Natural killer cell (primary cell): ENCODE data around the gene MNX1. TPM values are rescaled to one million over a fixed set of nuclear protein-coding genes. Genes with fewer than 3 reads are reported as not detected.

Experiments used
- ATAC-seq, 3 donors: fragments of 150-1000 bp in 2 of 3; fragments of 200-7000 bp in 1 of 3; cut with Tn5 transposase; 1 replicate in 1 of 3; 2 replicates in 2 of 3; pipeline ENCODE4 v1.10.0; 2021; ENCODE audit warnings: mild to moderate bottlenecking in 2 of 3, moderate library complexity in 2 of 3
- DNase-seq, 2 donors: peaks; one replicate each; pipeline versions ENCODE4 v3.0.0 to v3.0.0-alpha.2; 2013 to 2021; ENCODE audit warnings: mixed read lengths in 1 of 2
- H3K27ac ChIP-seq: one replicate; pipeline ENCODE4 v1.5.1; 2013; ENCODE audit warnings: mild to moderate bottlenecking, low read length
- H3K27me3 ChIP-seq: one replicate; pipeline ENCODE4 v1.6.1; 2013; ENCODE audit warnings: low read length; ENCODE audit not compliant: control insufficient read depth, insufficient read depth
- H3K36me3 ChIP-seq: one replicate; pipeline ENCODE4 v1.6.1; 2013; ENCODE audit warnings: low read length; ENCODE audit not compliant: control insufficient read depth, insufficient read depth
- H3K4me1 ChIP-seq: one replicate; pipeline ENCODE4 v1.6.1; 2013; ENCODE audit warnings: low read length; ENCODE audit not compliant: control insufficient read depth, insufficient read depth
- H3K4me3 ChIP-seq: one replicate; pipeline ENCODE4 v1.5.1; 2013; ENCODE audit warnings: low read length
- H3K9me3 ChIP-seq: one replicate; pipeline ENCODE4 v1.6.1; 2013; ENCODE audit warnings: low read length; ENCODE audit not compliant: control insufficient read depth, insufficient read depth
- H3K27ac Mint-ChIP-seq, 2 donors: one replicate each; pipeline ENCODE4 v1.8.0; 2022; ENCODE audit warnings: mild to moderate bottlenecking in 2 of 2, mixed read lengths in 2 of 2, moderate library complexity in 1 of 2
- H3K27me3 Mint-ChIP-seq, 2 donors: one replicate each; pipeline ENCODE4 v1.8.0; 2022; ENCODE audit warnings: low read depth in 2 of 2, mixed read lengths in 2 of 2
- H3K36me3 Mint-ChIP-seq: one replicate; pipeline ENCODE4 v1.8.0; 2022; ENCODE audit warnings: mixed read lengths
- H3K4me1 Mint-ChIP-seq, 2 donors: one replicate each; pipeline ENCODE4 v1.8.0; 2022; ENCODE audit warnings: mixed read lengths in 2 of 2
- H3K4me3 Mint-ChIP-seq: one replicate; pipeline ENCODE4 v1.8.0; 2022; ENCODE audit warnings: mild to moderate bottlenecking, moderate library complexity, mixed read lengths
- H3K9me3 Mint-ChIP-seq, 2 donors: one replicate each; pipeline ENCODE4 v1.8.0; 2022; ENCODE audit warnings: mixed read lengths in 2 of 2
- WGBS: methylation state at CpG from one replicate; pipeline ENCODE4 v1.1.7; 2013; ENCODE audit warnings: missing lambda C conversion rate; ENCODE audit not compliant: insufficient coverage; 5-methylcytosine and 5-hydroxymethylcytosine counted together
- intact Hi-C: fragments of 100-400 bp; cut with micrococcal nuclease; formaldehyde crosslinking; loops from one replicate; pipeline ENCODE4 v1.14.2; 2022
- total RNA-seq, 4 donors: library from RNA; stranded (reverse); fragments of 120-200 nt in 1 of 4; gene quantifications; one replicate each; pipeline versions ENCODE4 v1.2.3 to v1.2.4, GENCODE V29; 2013 to 2022
- TF ChIP-seq, protein P1 (sequence below): fragments of 200-600 bp; IDR thresholded peaks from one replicate; pipeline ENCODE4 v1.8.0; 2022; ENCODE audit warnings: antibody characterized with exemption

MNX1 gene
- total RNA-seq, 3 donors from 2014 or later (not counting 1 experiment from before 2014, with no cell fraction given): not detected

DNA sequence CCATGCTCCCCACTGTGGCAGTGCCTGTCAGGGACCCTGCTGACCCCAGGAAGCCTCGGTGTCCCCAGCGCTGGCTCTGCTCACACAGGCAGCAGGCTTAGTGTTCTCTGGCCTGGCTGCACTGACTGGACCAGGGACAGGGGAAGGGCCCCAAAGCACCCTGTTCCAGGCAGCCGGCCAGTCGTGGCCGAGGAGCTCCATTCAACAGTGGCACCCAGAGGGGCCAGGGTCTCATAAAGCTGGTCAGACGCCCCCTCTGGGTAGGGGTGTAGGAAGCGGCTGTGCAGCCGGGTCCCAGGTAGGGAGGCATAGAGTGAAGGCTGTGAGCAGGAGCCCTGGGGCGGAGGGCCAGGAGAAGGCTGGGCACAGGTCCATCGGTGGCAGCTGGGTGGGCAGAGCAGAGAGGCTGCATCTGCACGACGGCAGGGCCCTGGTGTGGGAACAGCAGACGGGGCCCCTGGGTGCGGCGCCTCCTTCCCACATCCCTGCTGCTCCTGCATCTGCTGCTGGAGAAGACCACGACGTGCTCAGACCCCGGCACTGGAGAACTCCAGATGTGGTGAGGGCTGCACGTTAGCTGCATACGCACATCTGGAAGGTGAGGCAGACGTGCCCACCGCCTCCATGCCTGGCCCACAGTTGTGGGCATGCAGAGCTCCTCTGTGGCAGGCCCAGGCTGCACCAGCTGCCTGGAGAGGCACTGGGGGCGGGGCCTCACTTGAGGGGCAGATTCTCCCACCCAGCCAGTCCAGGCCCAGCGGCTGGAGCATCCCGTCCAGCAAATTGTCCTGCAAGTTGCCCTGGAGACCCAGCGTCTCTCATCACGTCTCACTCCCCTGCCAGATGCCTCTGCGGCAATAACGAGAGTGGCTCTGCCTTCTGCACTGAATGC, 25.1 kb downstream of the MNX1 start:
- H3K4me1 Mint-ChIP-seq: no peaks in the 10 kb centered on the region
- Histone ChIP-seq H3K4me3 (no peak overlapping the region), H3K27me3 (no peaks in the 10 kb centered on the region), H3K4me1 (no peaks in the 10 kb centered on the region), H3K27ac (no peak overlapping the region), H3K9me3 (no peaks in the 10 kb centered on the region), H3K36me3 (no peaks in the 10 kb centered on the region)
- no peaks in the 10 kb centered on the region for H3K27me3 Mint-ChIP-seq
- 93% methylated on average over 29 of the region's 29 CpGs for WGBS
- H3K4me3 Mint-ChIP-seq: no peak overlapping the region
- no peaks in the 10 kb centered on the region for H3K9me3 Mint-ChIP-seq
- DNase-seq (no peak), ATAC-seq (no peak)
- TF ChIP-seq, protein P1, sequence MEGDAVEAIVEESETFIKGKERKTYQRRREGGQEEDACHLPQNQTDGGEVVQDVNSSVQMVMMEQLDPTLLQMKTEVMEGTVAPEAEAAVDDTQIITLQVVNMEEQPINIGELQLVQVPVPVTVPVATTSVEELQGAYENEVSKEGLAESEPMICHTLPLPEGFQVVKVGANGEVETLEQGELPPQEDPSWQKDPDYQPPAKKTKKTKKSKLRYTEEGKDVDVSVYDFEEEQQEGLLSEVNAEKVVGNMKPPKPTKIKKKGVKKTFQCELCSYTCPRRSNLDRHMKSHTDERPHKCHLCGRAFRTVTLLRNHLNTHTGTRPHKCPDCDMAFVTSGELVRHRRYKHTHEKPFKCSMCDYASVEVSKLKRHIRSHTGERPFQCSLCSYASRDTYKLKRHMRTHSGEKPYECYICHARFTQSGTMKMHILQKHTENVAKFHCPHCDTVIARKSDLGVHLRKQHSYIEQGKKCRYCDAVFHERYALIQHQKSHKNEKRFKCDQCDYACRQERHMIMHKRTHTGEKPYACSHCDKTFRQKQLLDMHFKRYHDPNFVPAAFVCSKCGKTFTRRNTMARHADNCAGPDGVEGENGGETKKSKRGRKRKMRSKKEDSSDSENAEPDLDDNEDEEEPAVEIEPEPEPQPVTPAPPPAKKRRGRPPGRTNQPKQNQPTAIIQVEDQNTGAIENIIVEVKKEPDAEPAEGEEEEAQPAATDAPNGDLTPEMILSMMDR: no peak
- intact Hi-C loops: no loop called here
- no peak overlapping the region for H3K27ac Mint-ChIP-seq
- no peaks in the 10 kb centered on the region for H3K36me3 Mint-ChIP-seq

DNA sequence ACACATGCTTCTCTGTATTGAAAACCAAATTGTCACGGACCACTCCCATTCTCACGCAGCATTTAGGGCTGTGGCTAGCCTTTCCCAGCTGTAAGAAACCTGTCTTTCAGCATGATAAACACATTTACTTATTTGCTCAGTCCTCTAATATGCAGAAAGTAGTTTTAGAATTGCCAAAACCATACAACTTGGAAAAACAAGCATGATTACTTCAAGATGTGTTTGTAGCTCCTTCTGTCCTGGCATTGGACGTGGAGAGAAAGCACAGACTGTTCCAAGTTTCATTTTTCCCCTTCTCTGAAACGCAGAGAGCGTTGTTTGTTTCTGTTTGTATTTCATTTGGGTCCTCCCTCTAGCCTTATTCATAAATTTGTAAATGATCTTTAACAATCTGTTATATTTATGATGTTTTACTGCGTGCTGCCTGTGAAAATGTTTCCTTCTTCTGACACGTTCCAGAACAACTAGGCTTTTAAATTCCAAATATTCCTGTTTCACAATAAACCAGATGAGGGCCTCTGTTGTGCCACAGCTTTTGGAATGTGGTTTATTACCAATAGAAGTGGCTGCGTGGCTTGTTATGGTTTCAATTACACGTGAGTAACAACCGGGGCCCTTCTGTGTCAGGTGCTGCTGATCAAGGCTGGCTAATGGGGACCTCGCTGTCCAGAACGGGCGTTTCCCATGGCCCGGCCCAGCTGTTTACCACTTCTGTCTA, 26.1 kb downstream of the MNX1 start:
- no peak overlapping the region for H3K27ac ChIP-seq
- no peaks in the 10 kb centered on the region for H3K4me1 ChIP-seq
- Mint-ChIP-seq H3K9me3 (peaks cover 3% of the 10 kb centered on the region in 2 donors), H3K36me3 (peaks cover 7% of the 10 kb centered on the region), H3K4me3 (no peak overlapping the region), H3K27me3 (no peaks in the 10 kb centered on the region), H3K4me1 (no peaks in the 10 kb centered on the region), H3K27ac (no peak overlapping the region)
- 88% methylated on average over 12 of the region's 14 CpGs for WGBS
- no peak for ATAC-seq
- no peak for DNase-seq
- H3K36me3 ChIP-seq: no peaks in the 10 kb centered on the region
- H3K4me3 ChIP-seq: no peak overlapping the region
- H3K27me3 ChIP-seq: no peaks in the 10 kb centered on the region
- TF ChIP-seq, protein P1: no peak
- H3K9me3 ChIP-seq: peaks cover 7% of the 10 kb centered on the region
- intact Hi-C loops: no loop called here

DNA sequence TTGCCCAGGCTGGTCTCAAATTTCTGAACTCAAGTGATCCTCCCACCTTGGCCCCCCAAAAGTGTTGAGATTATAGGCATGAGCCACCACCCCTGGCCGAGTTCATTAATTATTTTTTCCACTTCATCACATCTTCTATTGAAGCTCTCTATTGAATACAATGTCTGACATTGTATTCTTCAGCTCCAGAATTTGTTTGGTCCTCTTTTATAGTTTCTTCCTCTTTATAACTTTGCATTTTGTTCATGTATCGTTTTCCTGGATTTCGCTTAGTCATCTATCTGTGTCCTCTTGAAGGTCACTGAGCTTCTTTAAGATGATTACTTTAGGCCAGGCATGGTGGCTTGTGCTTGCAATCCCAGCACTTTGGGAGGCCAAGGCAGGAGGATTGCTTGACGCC, 30.8 kb downstream of the MNX1 start:
- Histone ChIP-seq H3K4me1 (no peaks in the 10 kb centered on the region), H3K4me3 (no peak overlapping the region), H3K27me3 (no peaks in the 10 kb centered on the region), H3K27ac (no peak overlapping the region), H3K9me3 (peaks cover 8% of the 10 kb centered on the region), H3K36me3 (no peaks in the 10 kb centered on the region)
- Mint-ChIP-seq H3K36me3 (peaks cover 12% of the 10 kb centered on the region), H3K4me3 (no peak overlapping the region), H3K27ac (no peak overlapping the region), H3K27me3 (no peaks in the 10 kb centered on the region), H3K9me3 (peaks cover 3 to 5% of the 10 kb centered on the region in 2 donors), H3K4me1 (no peaks in the 10 kb centered on the region)
- WGBS: 93% methylated on average over 4 of the region's 4 CpGs
- intact Hi-C loops: no loop called here
- DNase-seq (no peak), ATAC-seq (no peak)
- TF ChIP-seq, protein P1: no peak
